HG03196 (cell line): Measurements from ENCODE around the gene DDR2.

Source experiments
- ATAC-seq: cut with Tn5 transposase; IDR thresholded peaks from one replicate; pipeline ENCODE4 v1.9.1; 2021; ENCODE audit not compliant: unreplicated experiment

The DDR2 gene

DNA sequence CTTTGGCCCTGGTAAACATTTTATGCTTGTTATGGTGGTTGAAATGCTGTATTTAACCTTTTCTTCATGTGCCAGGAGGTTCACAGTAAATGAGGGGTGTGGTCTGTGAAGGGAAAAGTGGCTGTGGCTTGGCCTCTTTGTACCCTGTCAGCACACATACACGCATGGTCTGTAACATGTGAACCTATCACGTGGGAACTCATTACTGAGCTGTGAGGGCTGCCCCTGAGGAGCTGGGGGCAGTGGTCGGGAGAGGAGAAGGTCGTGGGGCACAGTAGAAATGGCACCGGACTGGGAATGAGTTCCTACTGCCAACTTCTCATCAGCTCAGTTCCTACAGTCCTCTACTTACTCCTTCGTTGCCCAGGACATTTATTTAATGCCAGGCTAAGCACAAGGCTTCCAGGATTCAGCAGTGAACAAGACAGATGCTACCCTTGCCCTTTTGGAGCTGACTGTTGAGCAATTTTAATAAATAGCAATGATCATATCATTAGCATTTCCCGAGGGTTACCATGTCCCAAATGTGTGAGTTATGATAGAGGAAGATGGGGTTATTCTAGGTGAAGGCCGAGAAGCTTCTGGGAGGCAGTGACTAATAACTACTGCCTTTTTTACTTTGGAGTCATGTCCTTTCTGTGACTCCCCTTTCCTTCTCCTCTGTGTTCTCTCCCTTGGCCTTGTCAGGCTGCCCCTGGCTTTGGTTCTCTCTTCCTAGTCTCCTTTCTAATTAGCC is 38.8 kb downstream of the DDR2 start:
- ATAC-seq, result no peak

DNA sequence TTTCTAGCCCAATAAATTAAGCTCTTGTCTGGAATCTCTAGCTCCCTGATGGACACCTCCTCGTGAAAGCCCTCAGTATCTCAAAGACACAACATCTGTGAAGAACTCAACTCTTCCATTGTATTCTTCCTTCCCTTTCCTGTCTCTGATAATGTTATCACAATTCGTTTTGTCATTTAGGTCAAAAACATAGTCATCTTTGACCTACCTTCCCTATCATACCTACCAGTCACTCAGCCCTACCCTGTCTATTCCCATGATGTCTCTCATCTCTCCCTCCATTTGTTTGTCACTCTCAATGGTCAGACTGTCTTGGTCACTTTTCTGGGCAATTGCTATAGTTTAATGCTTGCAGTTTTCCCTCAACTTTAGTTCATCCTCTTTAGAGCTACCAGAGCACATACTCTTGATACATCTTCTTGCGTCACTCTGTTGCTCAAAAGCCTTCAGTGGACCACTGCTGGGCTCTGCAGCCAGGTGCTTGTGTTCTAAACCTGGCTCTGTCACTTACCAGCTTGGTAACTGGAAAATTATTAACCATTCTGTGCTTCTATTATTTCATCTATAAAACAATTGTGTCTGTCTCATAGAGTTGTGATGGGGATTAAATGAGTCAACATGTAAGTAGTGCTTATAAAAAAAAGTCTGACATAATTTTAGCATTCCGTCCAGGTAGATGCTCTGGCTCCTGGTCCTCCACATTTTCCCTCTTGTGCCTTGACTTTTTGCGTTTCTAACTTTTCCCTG is 39.6 kb downstream of the DDR2 start:
- no peak for ATAC-seq

DNA sequence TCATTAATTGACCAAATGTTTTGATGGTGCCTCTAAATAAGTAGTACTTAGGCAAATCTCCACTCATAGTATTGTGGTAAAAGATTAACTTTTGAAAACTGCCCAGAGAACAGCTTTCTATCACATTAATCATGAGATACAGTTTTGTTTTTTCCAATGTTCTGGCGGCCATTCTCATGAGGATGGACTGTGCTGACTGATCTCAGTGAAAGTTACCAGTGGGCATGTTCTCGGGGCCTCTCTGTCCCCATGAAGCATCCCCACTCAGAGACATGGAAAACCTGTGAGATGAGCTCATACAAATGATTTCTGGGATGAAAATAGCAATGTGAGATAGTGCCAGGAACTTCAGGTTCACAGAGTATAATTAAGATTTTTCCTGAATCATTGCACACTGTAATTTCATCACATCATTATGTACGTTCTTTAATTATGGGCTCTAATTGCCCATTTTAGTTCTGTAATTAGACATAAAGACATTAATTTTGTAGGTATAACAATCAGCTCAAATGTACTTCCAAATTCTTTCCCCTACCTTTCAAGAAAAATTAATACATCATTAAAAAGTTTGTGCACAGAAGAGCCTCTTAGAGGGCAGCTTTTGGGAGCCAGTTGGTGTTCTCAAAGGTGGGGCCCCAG is 40.5 kb downstream of the DDR2 start:
- ATAC-seq, result no peak

- ATAC-seq, result no peak
Observed at GRCh38 chr1:162674034-162674608, 41.9 kb downstream of the DDR2 start.

GRCh38 chr1:162676087-162676486 is 43.8 kb downstream of the DDR2 start:
- no peak for ATAC-seq

DNA sequence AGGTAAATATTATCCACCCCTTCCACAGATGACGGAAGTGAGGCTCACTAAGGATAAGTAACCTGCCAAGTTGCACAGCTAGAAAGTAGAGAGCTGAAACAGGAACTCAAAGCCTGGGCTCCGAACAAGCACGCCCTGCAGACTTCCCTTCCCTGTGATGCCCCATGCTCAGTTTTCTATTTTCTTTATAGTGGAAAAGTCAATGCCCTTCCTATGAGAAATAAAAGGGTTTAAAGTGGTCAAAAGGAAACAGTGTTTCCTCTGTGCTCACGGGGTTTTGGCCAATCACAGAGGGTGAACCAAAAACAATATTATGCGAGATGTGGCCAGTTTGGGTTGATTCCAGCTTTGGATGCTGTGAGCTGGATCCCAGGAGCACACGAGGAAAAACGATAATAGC is 44.5 kb downstream of the DDR2 start:
- ATAC-seq, result no peak

DNA sequence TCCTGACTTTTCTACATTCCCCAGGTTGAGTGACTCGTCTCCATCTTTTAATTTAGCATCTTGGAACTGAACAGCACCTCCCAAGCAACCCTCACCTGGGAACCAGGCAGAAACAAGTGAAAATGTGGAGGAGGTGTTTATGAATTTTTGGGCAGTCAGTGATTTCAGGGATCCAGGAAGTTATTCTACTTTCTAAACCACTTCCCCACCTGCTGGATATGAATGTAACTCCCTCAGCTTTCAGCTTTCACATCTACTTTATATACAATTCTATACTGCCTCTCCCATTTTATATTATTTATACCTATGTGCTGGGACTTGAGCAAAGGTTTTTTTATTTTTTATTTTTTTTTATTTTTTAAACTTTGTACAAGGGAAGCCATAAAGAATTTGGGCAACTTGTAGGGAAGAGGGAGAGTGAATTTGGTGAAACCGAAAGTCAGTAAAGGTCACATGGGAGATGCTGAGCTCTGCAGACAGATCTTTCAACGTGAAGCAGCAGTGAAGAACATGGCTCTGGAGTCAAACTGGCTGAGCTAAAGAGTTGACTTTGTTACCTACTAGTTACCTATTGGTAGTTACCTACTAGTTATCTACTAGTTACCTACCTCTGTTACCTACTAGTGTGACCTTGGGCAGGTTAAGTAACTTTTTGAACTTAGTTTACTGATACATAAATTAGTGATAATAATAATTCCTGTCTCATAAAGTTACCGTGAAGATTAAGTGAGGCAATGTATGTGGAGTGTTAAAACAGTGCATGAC is 45.5 kb downstream of the DDR2 start:
- no peak for ATAC-seq

GRCh38 chr1:162678439-162678838 is 46.2 kb downstream of the DDR2 start:
- ATAC-seq, result no peak

DNA sequence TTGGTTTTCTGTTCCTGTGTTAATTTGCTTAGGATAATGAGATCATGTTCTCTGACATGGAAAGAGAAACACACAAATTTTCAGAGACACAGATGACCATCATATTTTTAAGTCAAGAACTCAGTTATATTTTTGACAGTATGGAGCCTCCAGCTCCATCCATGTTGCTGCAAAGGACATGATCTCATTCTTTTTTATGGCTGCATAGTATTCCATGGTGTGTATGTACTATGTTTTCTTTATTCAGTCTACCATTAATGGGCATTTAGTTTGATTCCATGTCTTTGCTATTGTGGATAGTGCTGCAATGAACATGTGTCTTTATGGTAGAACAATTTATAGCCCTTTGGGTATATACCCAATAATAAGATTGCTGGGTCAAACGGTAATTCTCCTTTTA is 47.0 kb downstream of the DDR2 start:
- ATAC-seq, result no peak

GRCh38 chr1:162680419-162681121 is 48.3 kb downstream of the DDR2 start:
- ATAC-seq, result no peak

- ATAC-seq, result no peak
Observed at GRCh38 chr1:162681122-162681436, 48.8 kb downstream of the DDR2 start.

DNA sequence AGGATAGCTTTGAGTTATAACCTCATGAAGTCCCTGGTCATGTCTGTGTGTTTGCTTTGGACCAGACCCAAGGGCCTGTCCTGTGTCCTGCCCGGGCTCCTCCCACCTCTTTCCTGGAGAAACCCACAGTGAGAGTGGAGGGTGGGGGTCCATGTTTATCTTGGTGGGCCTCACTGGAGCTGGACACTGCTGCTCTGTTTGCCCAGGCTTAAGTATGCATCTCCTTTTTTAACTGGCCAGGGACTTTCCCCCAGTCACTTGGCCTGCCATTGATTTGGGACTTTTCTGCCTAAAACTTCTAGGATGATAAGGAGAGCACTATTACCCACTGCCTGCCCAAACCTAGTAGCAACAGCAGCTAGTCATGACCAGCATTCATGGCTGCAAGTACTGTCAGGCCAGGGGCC is 49.8 kb downstream of the DDR2 start:
- no peak for ATAC-seq

- ATAC-seq, result no peak
Observed at GRCh38 chr1:162687870-162688269, 55.6 kb downstream of the DDR2 start.

DNA sequence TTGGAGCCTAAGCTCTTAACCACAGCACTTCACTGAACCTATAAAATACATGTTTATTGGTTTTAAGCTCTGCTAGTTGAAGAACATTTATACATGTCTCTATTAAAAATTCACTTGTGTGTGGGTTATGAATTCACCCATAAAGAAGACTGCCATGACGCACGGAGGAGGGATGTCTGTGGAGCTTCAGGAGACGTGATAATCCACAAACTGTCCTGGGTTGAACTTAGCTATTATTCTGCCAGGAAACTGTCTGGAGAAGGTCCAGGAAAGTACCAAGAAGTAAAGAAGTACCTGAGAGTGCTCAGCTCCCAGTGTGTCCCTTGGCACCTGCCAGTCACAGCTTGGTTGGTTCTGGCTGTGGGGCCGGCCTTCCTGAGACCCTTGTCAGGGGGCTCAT is 56.3 kb downstream of the DDR2 start:
- ATAC-seq, result no peak

- no peak for ATAC-seq
Observed at GRCh38 chr1:162688931-162689330, 56.7 kb downstream of the DDR2 start.

DNA sequence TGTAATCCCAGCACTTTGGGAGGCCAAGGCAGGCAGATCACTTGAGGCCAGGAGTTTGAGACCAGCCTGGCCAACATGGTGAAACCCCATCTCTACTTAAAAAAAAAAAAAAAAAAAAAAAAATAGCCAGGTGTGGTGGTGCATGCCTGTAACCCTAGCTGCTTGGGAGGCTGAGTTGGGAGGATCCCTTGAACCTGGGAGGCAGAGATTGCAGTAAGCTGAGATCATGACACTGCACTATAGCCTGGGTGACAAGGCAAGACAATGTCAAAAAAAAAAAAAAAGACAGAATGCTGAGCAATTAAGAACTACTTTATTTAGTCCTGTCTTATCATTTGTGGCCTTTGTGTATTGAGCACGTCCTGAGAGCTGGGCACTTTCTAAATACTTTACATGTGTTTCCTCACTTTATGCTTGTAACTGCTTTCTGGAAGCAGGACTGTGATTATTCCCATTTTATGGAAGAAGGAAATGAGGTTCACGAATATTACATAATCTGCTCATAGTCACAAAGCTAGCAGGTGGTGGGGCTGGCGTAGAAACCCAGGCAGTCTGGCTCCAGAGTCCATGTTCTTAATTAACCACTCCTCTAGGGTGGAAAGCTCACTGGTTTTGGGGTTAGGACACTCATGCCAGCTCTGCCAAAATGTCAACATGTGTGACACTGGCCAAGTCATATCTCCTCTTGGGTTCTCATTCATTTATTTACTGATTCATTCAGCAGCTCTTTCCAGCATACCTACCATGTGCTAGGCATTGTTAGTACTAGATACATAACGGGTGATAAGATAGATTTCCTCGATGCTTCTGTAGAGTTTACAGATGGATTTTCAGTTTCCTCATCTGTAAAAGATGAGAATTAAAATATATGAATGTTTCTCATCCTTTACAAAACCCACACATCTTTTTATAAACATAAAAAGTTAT is 57.7 kb downstream of the DDR2 start:
- no peak for ATAC-seq

DNA sequence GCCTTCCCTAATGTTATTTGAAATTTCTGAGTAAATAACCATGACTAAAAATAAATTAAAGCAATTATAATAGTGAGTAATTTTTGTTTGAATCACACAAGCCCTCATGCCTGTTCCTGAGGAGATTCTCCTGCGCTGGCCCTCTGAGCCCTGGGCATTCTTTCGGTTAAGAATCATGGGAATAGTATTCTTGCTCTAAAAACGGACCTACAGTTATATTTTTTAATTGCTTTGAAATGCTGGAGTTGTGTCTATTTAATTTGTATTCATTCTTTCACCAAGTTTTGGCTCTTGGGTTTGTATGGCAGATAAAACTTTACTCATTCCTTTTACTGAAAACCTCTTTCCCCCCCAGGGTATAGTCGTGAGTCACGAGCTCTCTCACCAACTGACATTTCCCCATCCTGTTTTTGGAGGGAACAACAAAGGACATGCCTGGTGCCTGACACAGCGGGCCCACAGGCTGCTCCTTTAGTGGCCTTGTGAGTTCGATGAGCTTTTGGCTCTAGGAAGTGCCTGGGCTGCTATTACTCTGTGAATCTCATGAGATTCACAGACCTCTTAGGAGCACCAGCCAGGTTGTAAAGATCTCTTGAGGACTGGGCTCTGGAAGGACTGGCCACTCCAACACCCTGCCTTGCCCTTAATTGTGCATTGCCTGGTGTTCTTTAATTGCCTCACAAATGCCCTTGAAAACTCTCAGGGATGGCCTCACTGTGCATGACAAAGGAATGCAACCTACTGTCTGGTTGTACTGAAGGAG is 58.6 kb downstream of the DDR2 start:
- ATAC-seq, result no peak

- ATAC-seq, result no peak
Observed at GRCh38 chr1:162691999-162692575, 59.8 kb downstream of the DDR2 start.
